OCI-LY3 (cell line): ENCODE results near the gene MYO1E.
"Not testable (repeated sequence)": the region's sequence is repeated elsewhere in the genome, so short reads cannot be mapped to it uniquely, and the experiment has no call there.

Experiments used
- H2AFZ ChIP-seq: fragments of 200-600, 300-600 bp; shearing (Covaris generic); 2 replicates; pipeline ENCODE4 v1.6.0; 2014; ENCODE audit warnings: antibody characterized with exemption, low read depth, low read length
- H3K27ac ChIP-seq: fragments of 200-600, 300-600 bp; sonication (generic); 2 replicates; pipeline ENCODE4 v1.5.1; 2014; ENCODE audit warnings: mild to moderate bottlenecking, low read length, moderate library complexity, mixed read lengths
- H3K27me3 ChIP-seq: fragments of 200-600, 300-600 bp; sonication (generic); 2 replicates; pipeline ENCODE4 v1.6.1; 2014; ENCODE audit warnings: low read depth, low read length, mixed read lengths
- H3K36me3 ChIP-seq: fragments of 200-600, 300-600 bp; sonication (generic); replicated peaks from 2 replicates; pipeline ENCODE3; 2014; ENCODE audit warnings: low read depth, low read length, mixed read lengths
- H3K4me1 ChIP-seq: fragments of 300-600, 200-600 bp; sonication (generic); 2 replicates; pipeline ENCODE4 v1.6.1; 2014; ENCODE audit warnings: low read length, mixed read lengths
- H3K4me2 ChIP-seq: fragments of 200-600, 300-600 bp; sonication (generic); 2 replicates; pipeline ENCODE4 v1.6.1; 2014; ENCODE audit warnings: low read length, mixed read lengths
- H3K4me3 ChIP-seq: fragments of 300-600, 200-600 bp; sonication (generic); 2 replicates; pipeline ENCODE4 v1.5.1; 2014; ENCODE audit warnings: antibody characterized with exemption, mild to moderate bottlenecking, low read length, moderate library complexity
- H3K79me2 ChIP-seq: fragments of 300-600, 200-600 bp; shearing (Covaris generic); 2 replicates; pipeline ENCODE4 v1.6.1; 2014; ENCODE audit warnings: mild to moderate bottlenecking, low read length, mixed read lengths
- H3K9ac ChIP-seq: fragments of 300-600, 200-600 bp; shearing (Covaris generic); 2 replicates; pipeline ENCODE4 v1.6.0; 2014; ENCODE audit warnings: mild to moderate bottlenecking, low read length, moderate library complexity
- H3K9me3 ChIP-seq: fragments of 200-600, 300-600 bp; shearing (Covaris generic); 2 replicates; pipeline ENCODE4 v1.6.1; 2014; ENCODE audit warnings: low read length, mixed read lengths; ENCODE audit not compliant: insufficient read depth
- H4K20me1 ChIP-seq: fragments of 200-600, 300-600 bp; sonication (generic); 2 replicates; pipeline ENCODE4 v1.6.1; 2016; ENCODE audit warnings: low read length, mixed read lengths; ENCODE audit not compliant: insufficient read depth
- CTCF ChIP-seq: fragments of 200-600, 300-600 bp; sonication (generic); IDR thresholded peaks from 2 replicates; pipeline ENCODE4 v1.5.1; 2014; ENCODE audit warnings: antibody characterized with exemption, low read length, low read depth
- EZH2phosphoT487 ChIP-seq: fragments of 200-600 bp; shearing (Covaris generic); IDR thresholded peaks from 2 replicates; pipeline ENCODE4 v1.6.1; 2018; ENCODE audit warnings: antibody characterized with exemption, mixed run types, low read depth

The MYO1E gene

GRCh38 chr15:59407946-59408345, 35.3 kb upstream of the MYO1E start:
- H3K9me3 ChIP-seq: no peaks in the 10 kb centered on the region
- H3K4me2 ChIP-seq: no peak overlapping the region
- no peak for TF ChIP-seq CTCF
- TF ChIP-seq EZH2phosphoT487: no peak
- H3K27ac ChIP-seq: no peak overlapping the region
- H3K4me3 ChIP-seq: no peak overlapping the region
- H3K79me2 ChIP-seq: no peaks in the 10 kb centered on the region
- no peaks in the 10 kb centered on the region for H3K36me3 ChIP-seq
- H3K9ac ChIP-seq: no peak overlapping the region
- peaks cover 4% of the 10 kb centered on the region for H3K27me3 ChIP-seq
- H3K4me1 ChIP-seq: peaks cover 60% of the 10 kb centered on the region
- H2AFZ ChIP-seq: no peak overlapping the region
- no peaks in the 10 kb centered on the region for H4K20me1 ChIP-seq

- Histone ChIP-seq H3K27me3 (peaks cover 4% of the 10 kb centered on the region), H3K4me1 (peaks cover 51% of the 10 kb centered on the region), H3K9ac (no peak overlapping the region), H2AFZ (no peak overlapping the region), H3K4me3 (0 out of 2 replicates have a peak overlapping the region, but pooled peaks have one; percentile 1), H4K20me1 (no peaks in the 10 kb centered on the region), H3K27ac (no peak overlapping the region), H3K79me2 (no peaks in the 10 kb centered on the region), H3K4me2 (peak overlapping the region; percentile 39), H3K9me3 (no peaks in the 10 kb centered on the region), H3K36me3 (no peaks in the 10 kb centered on the region)
- TF ChIP-seq CTCF: no peak
- no peak for TF ChIP-seq EZH2phosphoT487
Observed at GRCh38 chr15:59406446-59406845, 33.8 kb upstream of the MYO1E start.

- Histone ChIP-seq H3K4me3 (no peak overlapping the region), H3K27ac (no peak overlapping the region), H3K36me3 (no peaks in the 10 kb centered on the region), H3K4me2 (no peak overlapping the region), H4K20me1 (no peaks in the 10 kb centered on the region), H3K27me3 (peaks cover 4% of the 10 kb centered on the region), H3K4me1 (peaks cover 51% of the 10 kb centered on the region), H3K9ac (no peak overlapping the region), H3K79me2 (no peaks in the 10 kb centered on the region), H3K9me3 (no peaks in the 10 kb centered on the region), H2AFZ (no peak overlapping the region)
- TF ChIP-seq CTCF (no peak), EZH2phosphoT487 (no peak)
Observed at GRCh38 chr15:59405079-59405478, 32.4 kb upstream of the MYO1E start.

- Histone ChIP-seq H4K20me1 (no peaks in the 10 kb centered on the region), H3K79me2 (no peaks in the 10 kb centered on the region)
Observed at GRCh38 chr15:59401824-59402569, 29.3 kb upstream of the MYO1E start.

DNA sequence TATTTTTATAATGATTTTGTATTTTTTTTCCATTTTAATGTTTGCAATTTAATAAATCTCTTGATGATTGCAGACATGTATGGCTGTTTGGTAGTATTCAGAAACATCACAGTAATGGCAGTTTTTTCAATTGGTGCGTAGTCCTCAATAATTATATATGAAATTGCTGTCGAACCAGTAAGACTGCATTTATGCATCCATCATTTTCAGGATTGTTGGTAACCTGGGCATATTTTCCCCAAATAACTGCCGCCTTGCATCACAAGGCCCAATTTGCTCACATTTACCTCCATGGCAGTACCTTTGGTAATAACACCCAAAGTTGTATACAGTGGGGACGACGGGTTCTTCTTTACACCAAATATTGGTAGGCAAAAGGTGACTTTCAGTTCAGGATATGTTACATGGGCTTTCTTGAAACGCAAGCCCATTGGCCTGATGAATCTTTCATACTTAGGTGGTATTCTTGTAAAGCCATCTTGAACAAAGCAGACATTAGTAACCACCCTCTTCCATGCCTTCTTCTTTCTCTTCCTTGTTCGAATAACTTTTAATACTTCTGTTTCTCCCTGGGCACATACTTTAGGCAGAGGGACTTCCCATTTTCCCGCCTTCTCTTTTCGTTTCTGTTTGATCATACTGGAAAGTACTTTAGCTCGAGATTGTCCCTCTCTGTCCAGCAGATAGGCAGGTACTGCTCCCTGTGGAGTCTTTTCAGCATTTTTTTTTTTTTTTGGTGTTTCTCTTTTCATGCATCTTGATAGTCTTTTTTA, 28.6 kb upstream of the MYO1E start:
- not testable (repeated sequence) for H3K79me2 ChIP-seq, H3K4me3 ChIP-seq, H4K20me1 ChIP-seq, H3K9me3 ChIP-seq, H3K36me3 ChIP-seq, H3K9ac ChIP-seq, H3K27ac ChIP-seq, H2AFZ ChIP-seq
- Histone ChIP-seq H3K4me1 (peaks cover 43% of the 10 kb centered on the region), H3K4me2 (peak overlapping the region; percentile 16), H3K27me3 (peaks cover 17% of the 10 kb centered on the region)

More at GRCh38 chr15:59401824-59402569, 29.3 kb upstream of the MYO1E start:
- TF ChIP-seq EZH2phosphoT487 (no peak), CTCF (no peak)
- Histone ChIP-seq H3K27me3 (peaks cover 12% of the 10 kb centered on the region), H3K4me3 (no peak overlapping the region), H3K36me3 (no peaks in the 10 kb centered on the region), H3K9me3 (no peaks in the 10 kb centered on the region), H3K4me2 (peak overlapping the region; percentile 16), H3K4me1 (peaks cover 51% of the 10 kb centered on the region), H3K27ac (no peak overlapping the region), H3K9ac (no peak overlapping the region), H2AFZ (no peak overlapping the region)
